Measurements from ENCODE around the gene SIL1.
A peak's percentile ranks its signal among the peaks of the same experiment; 100 is the strongest.

The SIL1 gene

GRCh38 chr5:138986186-138986800, 211.9 kb downstream of the SIL1 start:
- Histone ChIP-seq H3K4me3 (ENCODE audit: control insufficient read depth in 1 of 7, extremely low read depth in 1 of 7, insufficient read depth in 4 of 7, low read depth in 2 of 7, low read length in 6 of 7) (no peak overlapping the region), H3K9me3 (ENCODE audit: control extremely low read depth in 1 of 5, control insufficient read depth in 4 of 5, insufficient read depth in 2 of 5, low read depth in 1 of 5, low read length in 4 of 5) (no peaks in the 10 kb centered on the region), H3K36me3 (ENCODE audit: control insufficient read depth in 4 of 4, insufficient read depth in 4 of 4, low read length in 3 of 4) (peaks cover 0 to 14% (median 5%) of the 10 kb centered on the region in 4 experiments), H3K27me3 (replicated peaks in 2 of 5; ENCODE audit: control insufficient read depth in 4 of 5, insufficient read depth in 5 of 5, low read length in 4 of 5) (no peaks in the 10 kb centered on the region), H3K27ac (ENCODE audit: insufficient read depth in 1 of 2, low read depth in 1 of 2, low read length in 2 of 2, poor library complexity in 1 of 2, severe bottlenecking in 2 of 2) (no peak overlapping the region), H3K4me1 (ENCODE audit: control extremely low read depth in 1 of 4, control insufficient read depth in 4 of 4, insufficient read depth in 4 of 4, low read length in 3 of 4) (peaks cover 2 to 25% (median 13%) of the 10 kb centered on the region in 4 experiments)
- WGBS (ENCODE audit: insufficient coverage): 97% methylated on average over 3 of the region's 5 CpGs
- ChIA-PET CTCF (interaction anchor here (1.8 kb wide), 1 partner anchor 32 kb away, joined by 6 read pairs; no protein-coding TSS in a partner anchor), POLR2A (interaction anchor here (0.6 kb wide), 1 partner anchor 184 kb away, joined by 3 read pairs; no protein-coding TSS in a partner anchor)
- DNase-seq: no peak

DNA sequence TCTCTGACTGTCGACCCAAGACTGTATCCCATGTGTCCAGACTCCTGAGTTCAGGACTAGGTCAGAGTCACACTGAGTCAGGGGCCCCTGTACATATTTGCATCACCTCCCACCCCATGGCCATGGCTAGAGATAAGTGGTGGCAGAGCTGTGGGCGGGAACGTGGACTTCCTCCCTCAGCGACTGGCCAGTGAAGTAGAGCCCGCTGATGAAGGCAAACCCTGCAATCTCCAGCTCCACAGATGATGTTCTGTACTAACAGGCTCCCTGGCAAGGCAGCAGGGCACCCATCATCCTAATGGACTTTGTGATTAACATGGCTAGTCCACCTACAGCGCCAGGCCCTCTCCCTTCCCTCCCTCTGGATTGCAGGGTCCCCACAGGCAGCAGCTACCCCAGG, 212.5 kb downstream of the SIL1 start:
- H3K4me1 ChIP-seq (ENCODE audit: control extremely low read depth in 1 of 4, control insufficient read depth in 4 of 4, insufficient read depth in 4 of 4, low read length in 3 of 4): peaks cover 2 to 30% (median 18%) of the 10 kb centered on the region in 4 experiments
- ChIA-PET POLR2A (interaction anchor here (0.6 kb wide), 1 partner anchor 184 kb away, joined by 3 read pairs; no protein-coding TSS in a partner anchor), CTCF (no interaction called here)
- WGBS (ENCODE audit: insufficient coverage): 62% methylated on average over 3 of the region's 6 CpGs
- H3K4me3 ChIP-seq (ENCODE audit: control insufficient read depth in 1 of 7, extremely low read depth in 1 of 7, insufficient read depth in 4 of 7, low read depth in 2 of 7, low read length in 6 of 7): no peak overlapping the region
- no peaks in the 10 kb centered on the region for H3K9me3 ChIP-seq (ENCODE audit: control extremely low read depth in 1 of 5, control insufficient read depth in 4 of 5, insufficient read depth in 2 of 5, low read depth in 1 of 5, low read length in 4 of 5)
- peaks cover 0 to 14% (median 5%) of the 10 kb centered on the region in 4 experiments for H3K36me3 ChIP-seq (ENCODE audit: control insufficient read depth in 4 of 4, insufficient read depth in 4 of 4, low read length in 3 of 4)
- no peak overlapping the region for H3K27ac ChIP-seq (ENCODE audit: insufficient read depth in 1 of 2, low read depth in 1 of 2, low read length in 2 of 2, poor library complexity in 1 of 2, severe bottlenecking in 2 of 2)
- no peak for DNase-seq
- H3K27me3 ChIP-seq (replicated peaks in 2 of 5; ENCODE audit: control insufficient read depth in 4 of 5, insufficient read depth in 5 of 5, low read length in 4 of 5): no peaks in the 10 kb centered on the region

DNA sequence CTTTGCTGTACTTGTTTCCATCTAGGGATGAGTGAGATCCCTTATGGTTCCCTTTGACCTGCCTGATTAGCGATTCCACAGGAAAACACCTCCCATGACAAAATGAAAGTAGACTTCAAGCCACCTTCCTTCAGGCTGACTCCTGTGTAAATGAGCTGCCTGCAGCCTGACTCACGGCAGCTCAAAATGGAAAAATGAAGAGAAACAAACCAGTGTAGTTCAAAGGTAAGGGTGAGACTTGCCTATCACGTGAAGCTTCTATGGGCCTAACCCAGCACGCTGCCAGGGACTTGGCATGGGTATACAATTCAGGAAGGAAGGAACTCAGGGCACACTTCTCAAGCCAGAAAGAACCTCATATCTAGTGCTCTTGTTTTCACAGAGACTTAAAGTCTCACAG, 212.9 kb downstream of the SIL1 start:
- Histone ChIP-seq H3K27ac (ENCODE audit: insufficient read depth in 1 of 2, low read depth in 1 of 2, low read length in 2 of 2, poor library complexity in 1 of 2, severe bottlenecking in 2 of 2) (no peak overlapping the region), H3K36me3 (ENCODE audit: control insufficient read depth in 4 of 4, insufficient read depth in 4 of 4, low read length in 3 of 4) (peaks cover 0 to 14% (median 5%) of the 10 kb centered on the region in 4 experiments), H3K9me3 (ENCODE audit: control extremely low read depth in 1 of 5, control insufficient read depth in 4 of 5, insufficient read depth in 2 of 5, low read depth in 1 of 5, low read length in 4 of 5) (no peaks in the 10 kb centered on the region), H3K4me3 (ENCODE audit: control insufficient read depth in 1 of 7, extremely low read depth in 1 of 7, insufficient read depth in 4 of 7, low read depth in 2 of 7, low read length in 6 of 7) (no peak overlapping the region), H3K27me3 (replicated peaks in 2 of 5; ENCODE audit: control insufficient read depth in 4 of 5, insufficient read depth in 5 of 5, low read length in 4 of 5) (no peaks in the 10 kb centered on the region), H3K4me1 (ENCODE audit: control extremely low read depth in 1 of 4, control insufficient read depth in 4 of 4, insufficient read depth in 4 of 4, low read length in 3 of 4) (peaks cover 5 to 34% (median 22%) of the 10 kb centered on the region in 4 experiments)
- DNase-seq: no peak
- ChIA-PET CTCF (interaction anchor here (1.0 kb wide), 1 partner anchor 12 kb away, joined by 5 read pairs; no protein-coding TSS in a partner anchor), POLR2A (no interaction called here)
- 19% methylated on average over 4 of the region's 4 CpGs for WGBS (ENCODE audit: insufficient coverage)

DNA sequence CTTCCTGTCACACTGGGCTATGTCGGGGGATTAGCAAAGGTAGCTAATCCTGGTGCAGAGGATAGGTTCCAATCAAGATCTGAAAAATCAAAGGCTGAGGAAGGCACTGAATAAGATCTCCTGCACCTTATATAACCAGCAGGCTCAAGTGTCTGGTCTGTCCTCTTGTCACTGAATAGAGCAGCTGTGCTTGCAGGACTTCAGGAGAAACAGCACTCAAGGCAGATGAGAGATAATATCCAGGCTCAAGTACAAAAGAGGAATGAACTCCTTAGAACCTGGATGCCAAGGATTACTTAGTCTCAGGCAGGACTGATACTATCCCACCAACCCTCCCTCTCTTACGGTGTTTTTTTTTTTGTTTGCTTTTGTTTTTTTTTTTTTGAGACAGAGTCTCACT, 214.2 kb downstream of the SIL1 start:
- DNase-seq: no peak
- WGBS (ENCODE audit: insufficient coverage): 100% methylated on average over 1 of the region's 2 CpGs
- Histone ChIP-seq H3K9me3 (ENCODE audit: control extremely low read depth in 1 of 5, control insufficient read depth in 4 of 5, insufficient read depth in 2 of 5, low read depth in 1 of 5, low read length in 4 of 5) (no peaks in the 10 kb centered on the region), H3K36me3 (ENCODE audit: control insufficient read depth in 4 of 4, insufficient read depth in 4 of 4, low read length in 3 of 4) (peaks cover 0 to 9% (median 5%) of the 10 kb centered on the region in 4 experiments), H3K27me3 (replicated peaks in 2 of 5; ENCODE audit: control insufficient read depth in 4 of 5, insufficient read depth in 5 of 5, low read length in 4 of 5) (no peaks in the 10 kb centered on the region), H3K27ac (ENCODE audit: insufficient read depth in 1 of 2, low read depth in 1 of 2, low read length in 2 of 2, poor library complexity in 1 of 2, severe bottlenecking in 2 of 2) (no peak overlapping the region), H3K4me3 (ENCODE audit: control insufficient read depth in 1 of 7, extremely low read depth in 1 of 7, insufficient read depth in 4 of 7, low read depth in 2 of 7, low read length in 6 of 7) (no peak overlapping the region), H3K4me1 (ENCODE audit: control extremely low read depth in 1 of 4, control insufficient read depth in 4 of 4, insufficient read depth in 4 of 4, low read length in 3 of 4) (peaks cover 7 to 46% (median 31%) of the 10 kb centered on the region in 4 experiments)
- ChIA-PET POLR2A (no interaction called here), CTCF (interaction anchor here (0.9 to 1.7 kb wide), 3 partner anchors 8 to 21 kb away, joined by 3 to 4 read pairs (median 3); no protein-coding TSS in a partner anchor)

DNA sequence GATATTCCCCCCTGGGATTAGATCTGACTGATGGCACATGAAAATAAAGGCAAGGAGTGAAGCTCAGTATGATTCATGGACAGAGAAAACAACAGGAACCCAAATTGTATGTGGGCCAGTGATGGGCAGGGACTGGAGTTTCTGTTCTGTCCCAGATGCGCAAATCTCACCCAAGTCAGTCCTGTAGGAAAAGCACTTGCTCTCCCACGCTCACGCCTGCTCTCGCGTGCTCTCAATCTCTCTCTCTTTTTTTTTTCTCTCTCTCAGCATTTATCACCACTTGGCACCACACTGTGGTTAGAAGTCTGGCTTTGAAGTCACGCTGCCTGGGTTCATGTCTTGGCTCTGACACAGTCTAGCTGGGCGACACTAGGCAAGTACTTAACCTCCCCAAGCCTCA, 216.6 kb downstream of the SIL1 start:
- Histone ChIP-seq H3K27me3 (replicated peaks in 2 of 5; ENCODE audit: control insufficient read depth in 4 of 5, insufficient read depth in 5 of 5, low read length in 4 of 5) (no peaks in the 10 kb centered on the region), H3K4me3 (ENCODE audit: control insufficient read depth in 1 of 7, extremely low read depth in 1 of 7, insufficient read depth in 4 of 7, low read depth in 2 of 7, low read length in 6 of 7) (peak overlapping the region in 1 of 7 experiments; percentile 37), H3K36me3 (ENCODE audit: control insufficient read depth in 4 of 4, insufficient read depth in 4 of 4, low read length in 3 of 4) (peaks cover 0 to 8% (median 3%) of the 10 kb centered on the region in 4 experiments), H3K9me3 (ENCODE audit: control extremely low read depth in 1 of 5, control insufficient read depth in 4 of 5, insufficient read depth in 2 of 5, low read depth in 1 of 5, low read length in 4 of 5) (no peaks in the 10 kb centered on the region), H3K27ac (ENCODE audit: insufficient read depth in 1 of 2, low read depth in 1 of 2, low read length in 2 of 2, poor library complexity in 1 of 2, severe bottlenecking in 2 of 2) (no peak overlapping the region), H3K4me1 (ENCODE audit: control extremely low read depth in 1 of 4, control insufficient read depth in 4 of 4, insufficient read depth in 4 of 4, low read length in 3 of 4) (peaks cover 7 to 49% (median 31%) of the 10 kb centered on the region in 4 experiments)
- WGBS (ENCODE audit: insufficient coverage): 42% methylated on average over 7 of the region's 7 CpGs
- CTCF ChIA-PET: no interaction called here
- DNase-seq: peak; percentile 34 to 67 (median 56)
- POLR2A ChIA-PET: no interaction called here

GRCh38 chr5:138981131-138981530, 217.0 kb downstream of the SIL1 start:
- DNase-seq: no peak
- Histone ChIP-seq H3K9me3 (ENCODE audit: control extremely low read depth in 1 of 5, control insufficient read depth in 4 of 5, insufficient read depth in 2 of 5, low read depth in 1 of 5, low read length in 4 of 5) (no peaks in the 10 kb centered on the region), H3K4me3 (ENCODE audit: control insufficient read depth in 1 of 7, extremely low read depth in 1 of 7, insufficient read depth in 4 of 7, low read depth in 2 of 7, low read length in 6 of 7) (no peak overlapping the region), H3K4me1 (ENCODE audit: control extremely low read depth in 1 of 4, control insufficient read depth in 4 of 4, insufficient read depth in 4 of 4, low read length in 3 of 4) (peaks cover 7 to 46% (median 31%) of the 10 kb centered on the region in 4 experiments), H3K27me3 (replicated peaks in 2 of 5; ENCODE audit: control insufficient read depth in 4 of 5, insufficient read depth in 5 of 5, low read length in 4 of 5) (no peaks in the 10 kb centered on the region), H3K27ac (ENCODE audit: insufficient read depth in 1 of 2, low read depth in 1 of 2, low read length in 2 of 2, poor library complexity in 1 of 2, severe bottlenecking in 2 of 2) (no peak overlapping the region), H3K36me3 (ENCODE audit: control insufficient read depth in 4 of 4, insufficient read depth in 4 of 4, low read length in 3 of 4) (peaks cover 0 to 8% (median 3%) of the 10 kb centered on the region in 4 experiments)
- 100% methylated on average over 2 of the region's 3 CpGs for WGBS (ENCODE audit: insufficient coverage)
- ChIA-PET CTCF (interaction anchor here (1.2 kb wide), 1 partner anchor 49 kb away, joined by 3 read pairs; no protein-coding TSS in a partner anchor), POLR2A (interaction anchor here (0.6 kb wide), 1 partner anchor 30 kb away, joined by 3 read pairs; no protein-coding TSS in a partner anchor)

DNA sequence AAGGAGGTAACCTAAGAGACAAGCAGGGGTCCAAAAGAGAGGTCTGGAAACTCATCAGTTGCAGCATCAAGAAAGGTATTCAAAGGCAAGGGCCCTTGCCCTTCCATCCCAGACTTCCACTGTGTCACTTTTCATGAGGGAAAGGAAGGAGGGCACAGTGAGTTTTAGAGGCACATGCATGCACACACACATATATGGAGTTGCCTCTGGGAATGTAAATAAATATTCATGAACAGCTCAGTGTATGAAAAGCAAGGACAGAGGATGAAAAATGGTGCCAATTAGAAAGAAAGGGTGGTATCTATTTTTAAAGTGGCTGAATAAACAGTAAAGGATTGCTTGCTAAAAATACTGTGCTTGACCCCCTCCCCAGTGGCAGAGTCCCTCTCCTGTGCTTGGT, 217.7 kb downstream of the SIL1 start:
- Histone ChIP-seq H3K36me3 (ENCODE audit: control insufficient read depth in 4 of 4, insufficient read depth in 4 of 4, low read length in 3 of 4) (peaks cover 0 to 8% (median 3%) of the 10 kb centered on the region in 4 experiments), H3K4me3 (ENCODE audit: control insufficient read depth in 1 of 7, extremely low read depth in 1 of 7, insufficient read depth in 4 of 7, low read depth in 2 of 7, low read length in 6 of 7) (peak overlapping the region in 1 of 7 experiments; percentile 9), H3K27me3 (replicated peaks in 2 of 5; ENCODE audit: control insufficient read depth in 4 of 5, insufficient read depth in 5 of 5, low read length in 4 of 5) (no peaks in the 10 kb centered on the region), H3K4me1 (ENCODE audit: control extremely low read depth in 1 of 4, control insufficient read depth in 4 of 4, insufficient read depth in 4 of 4, low read length in 3 of 4) (peaks cover 7 to 46% (median 31%) of the 10 kb centered on the region in 4 experiments), H3K9me3 (ENCODE audit: control extremely low read depth in 1 of 5, control insufficient read depth in 4 of 5, insufficient read depth in 2 of 5, low read depth in 1 of 5, low read length in 4 of 5) (no peaks in the 10 kb centered on the region), H3K27ac (ENCODE audit: insufficient read depth in 1 of 2, low read depth in 1 of 2, low read length in 2 of 2, poor library complexity in 1 of 2, severe bottlenecking in 2 of 2) (peak overlapping the region in 1 of 2 experiments; percentile 41)
- ChIA-PET CTCF (interaction anchor here (1.2 kb wide), 1 partner anchor 49 kb away, joined by 3 read pairs; no protein-coding TSS in a partner anchor), POLR2A (interaction anchor here (0.6 kb wide), 1 partner anchor 30 kb away, joined by 3 read pairs; no protein-coding TSS in a partner anchor)
- DNase-seq: no peak
